Measurements from ENCODE around the gene GABRG3.

The GABRG3 gene

GRCh38 chr15:27509014-27509413 lies 538.0 kb downstream of the GABRG3 start:
- DNase-seq (ENCODE audit: low spot score), result no peak

GRCh38 chr15:27512281-27513001 lies 541.5 kb downstream of the GABRG3 start:
- DNase-seq (ENCODE audit: low spot score), result no peak

- DNase-seq (ENCODE audit: low spot score), result no peak
Measured at GRCh38 chr15:27514526-27514925, 543.5 kb downstream of the GABRG3 start.

GRCh38 chr15:27527490-27528067 lies 556.6 kb downstream of the GABRG3 start:
- no peak for DNase-seq (ENCODE audit: low spot score)

- DNase-seq (ENCODE audit: low spot score), result no peak
Measured at GRCh38 chr15:27529399-27529798, 558.4 kb downstream of the GABRG3 start.

GRCh38 chr15:27530994-27531393 lies 560.0 kb downstream of the GABRG3 start:
- DNase-seq (ENCODE audit: low spot score), result no peak

- DNase-seq (ENCODE audit: low spot score), result no peak
Measured at GRCh38 chr15:27532358-27532757, 561.4 kb downstream of the GABRG3 start.

GRCh38 chr15:27535445-27536129 lies 564.6 kb downstream of the GABRG3 start:
- DNase-seq (ENCODE audit: low spot score), result no peak

GRCh38 chr15:27538325-27538724 lies 567.3 kb downstream of the GABRG3 start:
- no peak for DNase-seq (ENCODE audit: low spot score)

GRCh38 chr15:27541581-27541980 lies 570.6 kb downstream of the GABRG3 start:
- no peak for DNase-seq (ENCODE audit: low spot score)

GRCh38 chr15:27545494-27546255 lies 574.7 kb downstream of the GABRG3 start:
- no peak for DNase-seq (ENCODE audit: low spot score)

- DNase-seq (ENCODE audit: low spot score), result no peak
Measured at GRCh38 chr15:27549746-27550145, 578.8 kb downstream of the GABRG3 start.

GRCh38 chr15:27550635-27551034 lies 579.7 kb downstream of the GABRG3 start:
- no peak for DNase-seq (ENCODE audit: low spot score)

- DNase-seq (ENCODE audit: low spot score), result no peak
Measured at GRCh38 chr15:27561816-27562215, 590.8 kb downstream of the GABRG3 start.

GRCh38 chr15:27563765-27564370 lies 592.9 kb downstream of the GABRG3 start:
- DNase-seq (ENCODE audit: low spot score), result no peak

GRCh38 chr15:27564656-27565055 lies 593.7 kb downstream of the GABRG3 start:
- DNase-seq (ENCODE audit: low spot score), result no peak

GRCh38 chr15:27570746-27571145 lies 599.8 kb downstream of the GABRG3 start:
- no peak for DNase-seq (ENCODE audit: low spot score)

- DNase-seq (ENCODE audit: low spot score), result no peak
Measured at GRCh38 chr15:27573805-27574485, 603.0 kb downstream of the GABRG3 start.

- DNase-seq (ENCODE audit: low spot score), result no peak
Measured at GRCh38 chr15:27574541-27575054, 603.6 kb downstream of the GABRG3 start.

GRCh38 chr15:27575521-27575920 lies 604.5 kb downstream of the GABRG3 start:
- DNase-seq (ENCODE audit: low spot score), result no peak

- DNase-seq (ENCODE audit: low spot score), result no peak
Measured at GRCh38 chr15:27576576-27576975, 605.6 kb downstream of the GABRG3 start.
